ENCODE results near the gene SPATA13.

Gene SPATA13

DNA sequence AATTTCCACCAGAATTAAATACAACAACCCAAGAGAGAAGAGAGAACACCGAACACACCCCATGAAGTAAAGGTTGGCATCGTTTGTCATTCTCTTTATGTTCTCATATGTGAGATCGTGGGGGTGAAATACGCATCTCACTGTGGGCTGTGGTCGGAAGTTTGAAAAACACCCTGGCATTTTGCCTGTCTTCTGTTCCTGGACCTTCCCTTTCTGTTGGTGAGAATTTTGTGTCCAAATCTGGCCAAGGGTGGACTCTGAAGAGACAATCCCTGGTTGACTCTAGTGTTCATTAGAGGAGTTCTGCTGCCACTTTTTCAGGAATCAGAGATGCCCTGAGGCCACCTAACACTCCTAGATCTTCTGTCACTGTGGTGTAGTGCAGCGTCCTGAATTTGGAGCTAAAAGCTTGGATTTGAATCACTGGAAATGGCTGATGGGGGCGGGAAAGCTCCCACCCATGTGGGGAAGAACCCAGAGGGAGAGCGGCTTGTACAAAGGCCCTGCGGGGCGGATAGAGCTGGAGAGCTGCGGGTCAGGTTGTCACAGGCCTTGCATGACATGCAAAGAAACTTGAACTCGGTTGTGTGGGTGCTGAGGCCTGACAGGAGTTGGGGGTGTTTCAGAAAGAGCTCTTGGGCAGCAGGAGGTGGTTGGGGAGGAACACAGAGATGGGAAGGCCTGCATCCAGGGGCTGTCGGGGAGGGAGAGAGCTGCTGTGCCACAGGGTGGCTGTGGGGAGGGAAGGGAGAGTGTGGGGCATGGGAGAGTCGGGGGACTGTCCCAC lies 11.1 kb upstream of the SPATA13 start:
- Histone ChIP-seq H3K36me3 (ENCODE audit: control insufficient read depth in 1 of 2, insufficient read depth in 2 of 2, low read length in 2 of 2) (no peaks in the 10 kb centered on the region), H3K4me1 (ENCODE audit: control insufficient read depth in 1 of 2, insufficient read depth in 2 of 2, low read length in 2 of 2) (peaks cover 54 to 86% of the 10 kb centered on the region in 2 donors), H3K4me3 (ENCODE audit: low read depth in 1 of 2, low read length in 2 of 2) (peak overlapping the region in 1 of 2 donors; percentile 4), H3K27me3 (ENCODE audit: control insufficient read depth in 1 of 2, insufficient read depth in 2 of 2, low read length in 2 of 2) (no peaks in the 10 kb centered on the region), H3K9ac (ENCODE audit: low read depth in 1 of 2, low read length in 2 of 2) (peak overlapping the region in 1 of 2 donors; percentile 21), H3K9me3 (ENCODE audit: control insufficient read depth in 1 of 2, low read length in 2 of 2) (no peaks in the 10 kb centered on the region), H3K27ac (ENCODE audit: low read depth, low read length) (peak overlapping the region; percentile 54)

DNA sequence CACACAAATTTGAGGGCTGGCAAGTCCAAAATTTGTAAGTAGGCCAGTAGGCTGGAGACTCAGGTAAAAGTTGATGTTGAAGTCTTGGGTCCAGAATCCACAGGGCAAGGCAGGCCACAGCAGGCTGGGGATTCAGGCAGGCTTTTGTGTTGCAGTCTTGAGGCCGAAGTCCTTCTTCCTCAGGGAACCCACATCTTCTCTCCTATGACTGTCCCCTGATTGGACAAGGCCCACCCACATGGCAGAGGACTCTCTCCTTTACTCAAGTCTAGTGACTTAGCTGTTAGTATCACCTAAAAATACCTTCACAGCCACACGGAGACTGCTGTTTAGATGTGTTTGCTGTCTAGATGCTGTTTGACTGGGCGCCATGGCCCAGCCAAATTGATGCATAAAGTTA lies 9.9 kb upstream of the SPATA13 start:
- H3K27ac ChIP-seq (ENCODE audit: low read depth, low read length) = no peak overlapping the region
- no peak overlapping the region for H3K4me3 ChIP-seq (ENCODE audit: low read depth in 1 of 2, low read length in 2 of 2)
- no peaks in the 10 kb centered on the region for H3K36me3 ChIP-seq (ENCODE audit: control insufficient read depth in 1 of 2, insufficient read depth in 2 of 2, low read length in 2 of 2)
- H3K9me3 ChIP-seq (ENCODE audit: control insufficient read depth in 1 of 2, low read length in 2 of 2) = no peaks in the 10 kb centered on the region
- no peaks in the 10 kb centered on the region for H3K27me3 ChIP-seq (ENCODE audit: control insufficient read depth in 1 of 2, insufficient read depth in 2 of 2, low read length in 2 of 2)
- H3K4me1 ChIP-seq (ENCODE audit: control insufficient read depth in 1 of 2, insufficient read depth in 2 of 2, low read length in 2 of 2) = peaks cover 49 to 76% of the 10 kb centered on the region in 2 donors
- no peak overlapping the region for H3K9ac ChIP-seq (ENCODE audit: low read depth in 1 of 2, low read length in 2 of 2)

GRCh38 chr13:24151864-24152263 lies 8.7 kb upstream of the SPATA13 start:
- H3K4me3 ChIP-seq (ENCODE audit: low read depth in 1 of 2, low read length in 2 of 2) = no peak overlapping the region
- H3K4me1 ChIP-seq (ENCODE audit: control insufficient read depth in 1 of 2, insufficient read depth in 2 of 2, low read length in 2 of 2) = peaks cover 42 to 70% of the 10 kb centered on the region in 2 donors
- H3K36me3 ChIP-seq (ENCODE audit: control insufficient read depth in 1 of 2, insufficient read depth in 2 of 2, low read length in 2 of 2) = no peaks in the 10 kb centered on the region
- no peaks in the 10 kb centered on the region for H3K9me3 ChIP-seq (ENCODE audit: control insufficient read depth in 1 of 2, low read length in 2 of 2)
- H3K27ac ChIP-seq (ENCODE audit: low read depth, low read length) = no peak overlapping the region
- H3K27me3 ChIP-seq (ENCODE audit: control insufficient read depth in 1 of 2, insufficient read depth in 2 of 2, low read length in 2 of 2) = no peaks in the 10 kb centered on the region
- H3K9ac ChIP-seq (ENCODE audit: low read depth in 1 of 2, low read length in 2 of 2) = no peak overlapping the region

GRCh38 chr13:24152292-24153214 lies 8.0 kb upstream of the SPATA13 start:
- H3K4me1 ChIP-seq (ENCODE audit: control insufficient read depth in 1 of 2, insufficient read depth in 2 of 2, low read length in 2 of 2) = peaks cover 37 to 63% of the 10 kb centered on the region in 2 donors
- no peaks in the 10 kb centered on the region for H3K9me3 ChIP-seq (ENCODE audit: control insufficient read depth in 1 of 2, low read length in 2 of 2)
- no peak overlapping the region for H3K27ac ChIP-seq (ENCODE audit: low read depth, low read length)
- H3K4me3 ChIP-seq (ENCODE audit: low read depth in 1 of 2, low read length in 2 of 2) = no peak overlapping the region
- H3K27me3 ChIP-seq (ENCODE audit: control insufficient read depth in 1 of 2, insufficient read depth in 2 of 2, low read length in 2 of 2) = no peaks in the 10 kb centered on the region
- no peaks in the 10 kb centered on the region for H3K36me3 ChIP-seq (ENCODE audit: control insufficient read depth in 1 of 2, insufficient read depth in 2 of 2, low read length in 2 of 2)
- H3K9ac ChIP-seq (ENCODE audit: low read depth in 1 of 2, low read length in 2 of 2) = peak overlapping the region in 1 of 2 donors; percentile 48

DNA sequence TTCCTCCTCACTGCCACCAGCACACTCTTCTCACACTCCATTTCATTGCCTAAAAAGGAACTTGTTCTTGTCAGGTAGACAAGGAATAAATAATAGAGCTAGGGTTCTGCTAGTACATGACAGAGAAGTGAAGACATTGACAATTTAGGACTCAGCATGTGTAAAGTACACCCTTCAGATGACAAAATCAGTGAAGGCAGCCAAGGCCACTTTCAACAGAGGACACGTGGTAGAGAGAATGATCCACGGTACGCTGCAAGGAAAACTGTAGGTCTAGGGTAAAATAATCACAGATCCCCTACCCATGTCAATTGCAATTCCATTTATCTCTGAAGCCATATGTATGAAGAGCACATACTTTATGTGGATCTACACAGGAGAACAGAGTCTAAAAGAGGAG lies 7.2 kb upstream of the SPATA13 start:
- Histone ChIP-seq H3K27ac (ENCODE audit: low read depth, low read length) (no peak overlapping the region), H3K9me3 (ENCODE audit: control insufficient read depth in 1 of 2, low read length in 2 of 2) (no peaks in the 10 kb centered on the region), H3K4me1 (ENCODE audit: control insufficient read depth in 1 of 2, insufficient read depth in 2 of 2, low read length in 2 of 2) (peaks cover 30 to 58% of the 10 kb centered on the region in 2 donors)

GRCh38 chr13:24153979-24154701 lies 6.4 kb upstream of the SPATA13 start:
- H3K4me3 ChIP-seq (ENCODE audit: low read depth in 1 of 2, low read length in 2 of 2) = no peak overlapping the region
- H3K27ac ChIP-seq (ENCODE audit: low read depth, low read length) = no peak overlapping the region
- no peaks in the 10 kb centered on the region for H3K36me3 ChIP-seq (ENCODE audit: control insufficient read depth in 1 of 2, insufficient read depth in 2 of 2, low read length in 2 of 2)
- H3K27me3 ChIP-seq (ENCODE audit: control insufficient read depth in 1 of 2, insufficient read depth in 2 of 2, low read length in 2 of 2) = no peaks in the 10 kb centered on the region
- H3K9me3 ChIP-seq (ENCODE audit: control insufficient read depth in 1 of 2, low read length in 2 of 2) = no peaks in the 10 kb centered on the region
- no peak overlapping the region for H3K9ac ChIP-seq (ENCODE audit: low read depth in 1 of 2, low read length in 2 of 2)
- peaks cover 22 to 50% of the 10 kb centered on the region in 2 donors for H3K4me1 ChIP-seq (ENCODE audit: control insufficient read depth in 1 of 2, insufficient read depth in 2 of 2, low read length in 2 of 2)

More for the DNA sequence above, 7.2 kb upstream of the SPATA13 start:
- Histone ChIP-seq H3K27me3 (ENCODE audit: control insufficient read depth in 1 of 2, insufficient read depth in 2 of 2, low read length in 2 of 2) (no peaks in the 10 kb centered on the region), H3K4me3 (ENCODE audit: low read depth in 1 of 2, low read length in 2 of 2) (no peak overlapping the region), H3K36me3 (ENCODE audit: control insufficient read depth in 1 of 2, insufficient read depth in 2 of 2, low read length in 2 of 2) (no peaks in the 10 kb centered on the region), H3K9ac (ENCODE audit: low read depth in 1 of 2, low read length in 2 of 2) (no peak overlapping the region)

DNA sequence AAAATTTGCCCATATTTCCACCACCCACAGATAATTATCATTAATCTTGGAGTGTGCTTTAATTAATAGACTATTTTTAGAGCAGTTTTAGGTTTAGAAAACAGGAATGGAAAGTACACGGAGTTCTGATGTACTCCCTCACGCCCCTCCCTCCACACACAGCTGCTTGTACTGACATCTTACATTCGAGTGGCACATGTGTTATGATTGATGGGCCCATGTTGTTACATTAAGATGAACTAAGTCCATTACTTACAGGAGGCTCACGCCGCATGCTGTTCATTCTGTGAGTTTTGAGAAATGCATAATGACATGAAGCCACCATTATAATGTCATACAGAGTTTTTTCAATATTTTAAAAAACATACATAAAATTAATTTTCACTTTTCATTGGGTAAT lies 1.2 kb upstream of the SPATA13 start:
- Histone ChIP-seq H3K27me3 (ENCODE audit: control insufficient read depth in 1 of 2, insufficient read depth in 2 of 2, low read length in 2 of 2) (no peaks in the 10 kb centered on the region), H3K4me1 (ENCODE audit: control insufficient read depth in 1 of 2, insufficient read depth in 2 of 2, low read length in 2 of 2) (peaks cover 16 to 17% of the 10 kb centered on the region in 2 donors), H3K4me3 (ENCODE audit: low read depth in 1 of 2, low read length in 2 of 2) (no peak overlapping the region), H3K27ac (ENCODE audit: low read depth, low read length) (no peak overlapping the region), H3K9me3 (ENCODE audit: control insufficient read depth in 1 of 2, low read length in 2 of 2) (no peaks in the 10 kb centered on the region), H3K9ac (ENCODE audit: low read depth in 1 of 2, low read length in 2 of 2) (no peak overlapping the region), H3K36me3 (ENCODE audit: control insufficient read depth in 1 of 2, insufficient read depth in 2 of 2, low read length in 2 of 2) (no peaks in the 10 kb centered on the region)

DNA sequence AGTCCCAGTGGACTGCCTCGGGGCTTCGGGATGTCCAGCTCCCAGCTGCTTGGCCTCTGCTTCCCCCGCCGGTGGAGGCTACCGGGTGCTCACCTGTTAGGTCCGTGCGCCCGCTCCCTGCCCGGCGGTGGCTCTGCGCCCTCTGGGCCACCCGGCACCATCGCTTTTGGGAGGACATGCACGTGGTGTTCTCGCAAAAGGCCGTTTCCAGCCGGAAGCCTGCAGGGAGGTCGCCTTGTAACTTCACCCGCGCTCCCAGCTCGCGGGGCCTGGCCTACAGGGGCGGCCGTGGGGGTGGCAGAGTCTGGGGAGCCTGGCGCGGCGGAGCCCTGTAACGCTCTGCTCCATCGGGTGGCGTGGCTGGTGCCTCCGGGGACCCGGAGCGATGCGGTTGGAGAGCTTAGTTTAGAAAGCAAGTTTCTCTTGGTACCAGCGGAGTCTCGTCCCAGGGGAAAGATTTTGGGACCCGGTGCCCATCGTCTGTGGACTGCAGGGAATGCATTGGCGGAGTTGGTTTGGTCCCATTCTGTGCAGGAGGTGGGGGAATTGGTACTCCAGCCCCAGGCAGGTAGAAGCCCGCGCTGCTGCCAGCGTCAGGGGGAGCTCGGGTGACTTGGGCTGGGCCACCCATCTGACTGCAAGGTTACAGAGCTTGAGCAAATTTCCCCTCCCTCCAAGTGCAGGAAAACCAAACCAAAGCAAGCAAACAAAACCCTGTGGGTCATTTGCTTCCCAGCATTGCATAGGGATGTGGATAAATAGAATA lies 673 bp downstream of the SPATA13 start:
- peak overlapping the region; percentile 85 to 89 for H3K4me3 ChIP-seq (ENCODE audit: low read depth in 1 of 2, low read length in 2 of 2)
- no peaks in the 10 kb centered on the region for H3K27me3 ChIP-seq (ENCODE audit: control insufficient read depth in 1 of 2, insufficient read depth in 2 of 2, low read length in 2 of 2)
- peak overlapping the region; percentile 81 to 92 for H3K9ac ChIP-seq (ENCODE audit: low read depth in 1 of 2, low read length in 2 of 2)
- H3K4me1 ChIP-seq (ENCODE audit: control insufficient read depth in 1 of 2, insufficient read depth in 2 of 2, low read length in 2 of 2) = peaks cover 16 to 17% of the 10 kb centered on the region in 2 donors
- no peaks in the 10 kb centered on the region for H3K9me3 ChIP-seq (ENCODE audit: control insufficient read depth in 1 of 2, low read length in 2 of 2)
- peak overlapping the region; percentile 75 for H3K27ac ChIP-seq (ENCODE audit: low read depth, low read length)
- peaks cover 4 to 14% of the 10 kb centered on the region in 2 donors for H3K36me3 ChIP-seq (ENCODE audit: control insufficient read depth in 1 of 2, insufficient read depth in 2 of 2, low read length in 2 of 2)

DNA sequence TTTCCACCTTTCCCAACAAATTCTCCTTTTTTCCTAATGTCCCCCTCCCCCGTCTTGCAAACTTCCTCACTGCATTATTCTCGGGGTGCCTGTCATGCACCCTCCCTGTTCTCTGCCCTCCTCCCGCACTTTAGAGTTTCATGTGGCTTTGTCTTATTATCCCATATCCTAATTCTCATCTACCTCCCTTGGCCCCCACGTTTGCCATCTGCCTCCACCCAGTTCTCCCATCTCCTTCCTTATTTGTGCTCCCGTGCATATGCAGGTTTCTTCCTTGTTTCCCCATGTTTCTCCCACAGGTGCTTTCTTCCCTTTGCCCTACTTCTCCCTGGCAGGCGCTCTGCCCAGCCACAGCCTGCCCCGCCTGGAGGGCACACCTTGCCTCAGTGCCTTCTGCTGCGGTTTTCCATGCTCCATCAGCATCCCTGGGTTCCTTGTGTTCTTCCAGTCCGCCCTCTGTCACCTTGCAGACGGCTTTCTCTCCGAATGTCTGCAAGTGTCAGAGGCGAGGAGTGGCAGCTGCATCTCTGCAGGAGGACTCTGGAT lies 1.5 kb downstream of the SPATA13 start:
- H3K9ac ChIP-seq (ENCODE audit: low read depth in 1 of 2, low read length in 2 of 2) = peak overlapping the region; percentile 81 to 92
- H3K36me3 ChIP-seq (ENCODE audit: control insufficient read depth in 1 of 2, insufficient read depth in 2 of 2, low read length in 2 of 2) = peaks cover 7 to 21% of the 10 kb centered on the region in 2 donors
- peaks cover 9 to 17% of the 10 kb centered on the region in 2 donors for H3K4me1 ChIP-seq (ENCODE audit: control insufficient read depth in 1 of 2, insufficient read depth in 2 of 2, low read length in 2 of 2)
- H3K27ac ChIP-seq (ENCODE audit: low read depth, low read length) = peak overlapping the region; percentile 75
- H3K4me3 ChIP-seq (ENCODE audit: low read depth in 1 of 2, low read length in 2 of 2) = peak overlapping the region; percentile 85 to 89
- no peaks in the 10 kb centered on the region for H3K9me3 ChIP-seq (ENCODE audit: control insufficient read depth in 1 of 2, low read length in 2 of 2)
- no peaks in the 10 kb centered on the region for H3K27me3 ChIP-seq (ENCODE audit: control insufficient read depth in 1 of 2, insufficient read depth in 2 of 2, low read length in 2 of 2)
